HG03460 (cell line): ENCODE measurements around the gene CEP57.
"Not testable (repeated sequence)": the region's sequence is repeated elsewhere in the genome, so short reads cannot be mapped to it uniquely, and the experiment has no call there.

Experiments
- ATAC-seq: cut with Tn5 transposase; IDR thresholded peaks from one replicate; pipeline ENCODE4 v1.9.1; 2021; ENCODE audit not compliant: unreplicated experiment

The CEP57 gene

GRCh38 chr11:95853138-95853537 lies 62.8 kb downstream of the CEP57 start:
- no peak for ATAC-seq

GRCh38 chr11:95853862-95854261 lies 63.6 kb downstream of the CEP57 start:
- ATAC-seq, result no peak

GRCh38 chr11:95854362-95854761 lies 64.1 kb downstream of the CEP57 start:
- not testable (repeated sequence) for ATAC-seq

GRCh38 chr11:95860024-95860423 lies 69.7 kb downstream of the CEP57 start:
- not testable (repeated sequence) for ATAC-seq

GRCh38 chr11:95863486-95864140 lies 73.3 kb downstream of the CEP57 start:
- ATAC-seq, result no peak

GRCh38 chr11:95867105-95867504 lies 76.8 kb downstream of the CEP57 start:
- ATAC-seq, result no peak

GRCh38 chr11:95870877-95871276 lies 80.6 kb downstream of the CEP57 start:
- not testable (repeated sequence) for ATAC-seq

GRCh38 chr11:95877291-95877690 lies 87.0 kb downstream of the CEP57 start:
- ATAC-seq, result no peak
